ENCODE measurements around the gene HMGCLL1.

The HMGCLL1 gene

GRCh38 chr6:55569638-55570037 lies 9.4 kb downstream of the HMGCLL1 start:
- TF ChIP-seq CSDC2 (CRISPR knock-in tag; IDR thresholded peaks at IDR 0.05) = no peak
- TF ChIP-seq ESRRG (CRISPR knock-in tag; IDR thresholded peaks at IDR 0.05) = no peak
- TF ChIP-seq SNAI2 (CRISPR knock-in tag; IDR thresholded peaks at IDR 0.05) = no peak
- no peak for TF ChIP-seq TCF4 (CRISPR knock-in tag; IDR thresholded peaks at IDR 0.05; ENCODE audit: borderline replicate concordance)
- TF ChIP-seq GLIS3 (CRISPR knock-in tag; IDR thresholded peaks at IDR 0.05) = no peak
- TF ChIP-seq TOX (CRISPR knock-in tag; IDR thresholded peaks at IDR 0.05; ENCODE audit: borderline replicate concordance) = no peak
- TF ChIP-seq ISL1 (CRISPR knock-in tag; IDR thresholded peaks at IDR 0.05) = no peak
- no peak for TF ChIP-seq ZFP30 (CRISPR knock-in tag; IDR thresholded peaks at IDR 0.05)
- no peak for ATAC-seq

- TF ChIP-seq BACH2 (CRISPR knock-in tag; IDR thresholded peaks at IDR 0.05; ENCODE audit: borderline replicate concordance) = no peak
- TF ChIP-seq OSR1 (CRISPR knock-in tag; IDR thresholded peaks at IDR 0.05) = no peak
- no peak for ATAC-seq
Measured at GRCh38 chr6:55568808-55569439, 10.1 kb downstream of the HMGCLL1 start.

DNA sequence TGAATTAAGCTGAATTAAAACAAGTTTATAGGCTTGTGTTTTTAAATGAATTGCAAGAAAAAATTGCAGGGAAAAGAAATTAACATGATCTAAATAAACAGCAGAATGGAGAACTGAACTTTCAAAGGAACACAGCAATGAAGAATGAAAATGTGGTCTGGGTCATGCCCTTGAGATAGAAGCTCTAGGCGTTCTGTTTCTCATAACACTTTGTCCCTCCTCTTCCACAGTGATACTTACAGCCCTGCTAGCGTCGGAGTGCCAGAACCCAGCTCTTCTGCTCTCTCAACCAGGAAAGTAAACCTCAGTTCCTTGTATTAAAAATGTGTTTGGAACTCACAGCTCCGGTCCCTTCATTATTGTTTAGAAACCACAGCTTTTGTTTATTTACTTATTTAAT lies 11.4 kb downstream of the HMGCLL1 start:
- ATAC-seq = no peak
- no peak for TF ChIP-seq GLIS3 (CRISPR knock-in tag; IDR thresholded peaks at IDR 0.05)
- no peak for TF ChIP-seq OSR1 (CRISPR knock-in tag; IDR thresholded peaks at IDR 0.05)
- TF ChIP-seq ISL1 (CRISPR knock-in tag; IDR thresholded peaks at IDR 0.05) = no peak
- TF ChIP-seq TOX (CRISPR knock-in tag; IDR thresholded peaks at IDR 0.05; ENCODE audit: borderline replicate concordance) = no peak
- no peak for TF ChIP-seq POU6F1 (CRISPR knock-in tag; IDR thresholded peaks at IDR 0.05; ENCODE audit: borderline replicate concordance, low read depth)

DNA sequence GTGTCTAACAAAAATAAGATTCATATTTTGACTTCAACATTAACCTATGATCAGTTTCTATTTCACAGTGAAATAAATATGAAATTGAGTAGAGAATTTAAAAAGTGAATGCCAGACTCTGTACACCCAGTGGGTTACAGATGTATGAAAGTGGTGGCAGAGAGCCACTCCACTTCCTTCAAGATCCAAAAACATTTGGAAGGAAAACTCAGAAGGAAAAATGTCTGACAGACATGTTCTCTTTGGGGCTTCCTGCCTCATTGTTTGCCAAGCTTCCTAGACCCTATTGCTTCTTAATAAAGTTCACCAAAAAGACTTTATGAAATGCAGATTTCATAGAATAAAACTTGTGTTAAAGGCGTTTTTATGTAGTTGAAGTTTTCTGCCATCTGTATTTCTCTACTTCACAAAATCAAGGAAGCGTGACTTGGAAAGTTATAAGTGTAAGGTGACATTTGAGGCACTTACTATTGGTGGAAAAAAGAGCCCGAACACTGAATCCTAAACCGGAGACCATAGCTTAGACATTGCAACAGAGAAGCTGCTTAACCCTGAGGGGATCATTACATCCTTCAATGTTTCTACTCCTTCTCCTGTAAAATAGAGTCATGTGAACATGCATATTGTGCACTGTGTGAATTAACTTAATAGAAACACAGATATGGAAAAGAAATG lies 12.8 kb downstream of the HMGCLL1 start:
- no peak for ATAC-seq
- TF ChIP-seq ZFP30 (CRISPR knock-in tag; IDR thresholded peaks at IDR 0.05) (no peak), PPARA (CRISPR knock-in tag; IDR thresholded peaks at IDR 0.05; ENCODE audit: borderline replicate concordance) (no peak), OSR1 (CRISPR knock-in tag; IDR thresholded peaks at IDR 0.05) (no peak), GLIS3 (CRISPR knock-in tag; IDR thresholded peaks at IDR 0.05) (no peak), BACH2 (CRISPR knock-in tag; IDR thresholded peaks at IDR 0.05; ENCODE audit: borderline replicate concordance) (no peak), SNAI2 (CRISPR knock-in tag; IDR thresholded peaks at IDR 0.05) (no peak), POU6F1 (CRISPR knock-in tag; IDR thresholded peaks at IDR 0.05; ENCODE audit: borderline replicate concordance, low read depth) (no peak), CSRNP3 (CRISPR knock-in tag; IDR thresholded peaks at IDR 0.05) (no peak), ZNF565 (CRISPR knock-in tag; conservative IDR thresholded peaks at IDR 0.05; ENCODE audit: low read depth) (no peak), ZNF70 (CRISPR knock-in tag; IDR thresholded peaks at IDR 0.05) (no peak), ESRRG (CRISPR knock-in tag; IDR thresholded peaks at IDR 0.05) (no peak), TOX (CRISPR knock-in tag; IDR thresholded peaks at IDR 0.05; ENCODE audit: borderline replicate concordance) (no peak), CSDC2 (CRISPR knock-in tag; IDR thresholded peaks at IDR 0.05) (no peak), ZNF8 (CRISPR knock-in tag; IDR thresholded peaks at IDR 0.05) (no peak), ISL1 (CRISPR knock-in tag; IDR thresholded peaks at IDR 0.05) (no peak), ZFP3 (CRISPR knock-in tag; IDR thresholded peaks at IDR 0.05) (no peak)
- TF ChIP-seq, protein P1, sequence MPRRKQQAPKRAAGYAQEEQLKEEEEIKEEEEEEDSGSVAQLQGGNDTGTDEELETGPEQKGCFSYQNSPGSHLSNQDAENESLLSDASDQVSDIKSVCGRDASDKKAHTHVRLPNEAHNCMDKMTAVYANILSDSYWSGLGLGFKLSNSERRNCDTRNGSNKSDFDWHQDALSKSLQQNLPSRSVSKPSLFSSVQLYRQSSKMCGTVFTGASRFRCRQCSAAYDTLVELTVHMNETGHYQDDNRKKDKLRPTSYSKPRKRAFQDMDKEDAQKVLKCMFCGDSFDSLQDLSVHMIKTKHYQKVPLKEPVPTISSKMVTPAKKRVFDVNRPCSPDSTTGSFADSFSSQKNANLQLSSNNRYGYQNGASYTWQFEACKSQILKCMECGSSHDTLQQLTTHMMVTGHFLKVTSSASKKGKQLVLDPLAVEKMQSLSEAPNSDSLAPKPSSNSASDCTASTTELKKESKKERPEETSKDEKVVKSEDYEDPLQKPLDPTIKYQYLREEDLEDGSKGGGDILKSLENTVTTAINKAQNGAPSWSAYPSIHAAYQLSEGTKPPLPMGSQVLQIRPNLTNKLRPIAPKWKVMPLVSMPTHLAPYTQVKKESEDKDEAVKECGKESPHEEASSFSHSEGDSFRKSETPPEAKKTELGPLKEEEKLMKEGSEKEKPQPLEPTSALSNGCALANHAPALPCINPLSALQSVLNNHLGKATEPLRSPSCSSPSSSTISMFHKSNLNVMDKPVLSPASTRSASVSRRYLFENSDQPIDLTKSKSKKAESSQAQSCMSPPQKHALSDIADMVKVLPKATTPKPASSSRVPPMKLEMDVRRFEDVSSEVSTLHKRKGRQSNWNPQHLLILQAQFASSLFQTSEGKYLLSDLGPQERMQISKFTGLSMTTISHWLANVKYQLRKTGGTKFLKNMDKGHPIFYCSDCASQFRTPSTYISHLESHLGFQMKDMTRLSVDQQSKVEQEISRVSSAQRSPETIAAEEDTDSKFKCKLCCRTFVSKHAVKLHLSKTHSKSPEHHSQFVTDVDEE (CRISPR knock-in tag; IDR thresholded peaks at IDR 0.05) = no peak
- TF ChIP-seq, protein P2, sequence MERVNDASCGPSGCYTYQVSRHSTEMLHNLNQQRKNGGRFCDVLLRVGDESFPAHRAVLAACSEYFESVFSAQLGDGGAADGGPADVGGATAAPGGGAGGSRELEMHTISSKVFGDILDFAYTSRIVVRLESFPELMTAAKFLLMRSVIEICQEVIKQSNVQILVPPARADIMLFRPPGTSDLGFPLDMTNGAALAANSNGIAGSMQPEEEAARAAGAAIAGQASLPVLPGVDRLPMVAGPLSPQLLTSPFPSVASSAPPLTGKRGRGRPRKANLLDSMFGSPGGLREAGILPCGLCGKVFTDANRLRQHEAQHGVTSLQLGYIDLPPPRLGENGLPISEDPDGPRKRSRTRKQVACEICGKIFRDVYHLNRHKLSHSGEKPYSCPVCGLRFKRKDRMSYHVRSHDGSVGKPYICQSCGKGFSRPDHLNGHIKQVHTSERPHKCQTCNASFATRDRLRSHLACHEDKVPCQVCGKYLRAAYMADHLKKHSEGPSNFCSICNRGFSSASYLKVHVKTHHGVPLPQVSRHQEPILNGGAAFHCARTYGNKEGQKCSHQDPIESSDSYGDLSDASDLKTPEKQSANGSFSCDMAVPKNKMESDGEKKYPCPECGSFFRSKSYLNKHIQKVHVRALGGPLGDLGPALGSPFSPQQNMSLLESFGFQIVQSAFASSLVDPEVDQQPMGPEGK (CRISPR knock-in tag; IDR thresholded peaks at IDR 0.05; ENCODE audit: borderline replicate concordance) = no peak

Data from SK-N-SH treated with all-trans-retinoic acid at 6 μM for 48 hours (cell line).